ENCODE measurements around the gene DELE1.

- no peak for TF ChIP-seq POLR2A (IDR thresholded peaks at IDR 0.05)
- TF ChIP-seq EP300 (IDR thresholded peaks at IDR 0.05), result no peak
- TF ChIP-seq, protein P1, sequence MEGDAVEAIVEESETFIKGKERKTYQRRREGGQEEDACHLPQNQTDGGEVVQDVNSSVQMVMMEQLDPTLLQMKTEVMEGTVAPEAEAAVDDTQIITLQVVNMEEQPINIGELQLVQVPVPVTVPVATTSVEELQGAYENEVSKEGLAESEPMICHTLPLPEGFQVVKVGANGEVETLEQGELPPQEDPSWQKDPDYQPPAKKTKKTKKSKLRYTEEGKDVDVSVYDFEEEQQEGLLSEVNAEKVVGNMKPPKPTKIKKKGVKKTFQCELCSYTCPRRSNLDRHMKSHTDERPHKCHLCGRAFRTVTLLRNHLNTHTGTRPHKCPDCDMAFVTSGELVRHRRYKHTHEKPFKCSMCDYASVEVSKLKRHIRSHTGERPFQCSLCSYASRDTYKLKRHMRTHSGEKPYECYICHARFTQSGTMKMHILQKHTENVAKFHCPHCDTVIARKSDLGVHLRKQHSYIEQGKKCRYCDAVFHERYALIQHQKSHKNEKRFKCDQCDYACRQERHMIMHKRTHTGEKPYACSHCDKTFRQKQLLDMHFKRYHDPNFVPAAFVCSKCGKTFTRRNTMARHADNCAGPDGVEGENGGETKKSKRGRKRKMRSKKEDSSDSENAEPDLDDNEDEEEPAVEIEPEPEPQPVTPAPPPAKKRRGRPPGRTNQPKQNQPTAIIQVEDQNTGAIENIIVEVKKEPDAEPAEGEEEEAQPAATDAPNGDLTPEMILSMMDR (IDR thresholded peaks at IDR 0.05), result no peak
Observed at GRCh38 chr5:141929398-141930058, 5.9 kb downstream of the DELE1 start.

Data from stomach (tissue), 4 donors.